K562 treated with DMSO at 1 percent for 48 hours (cell line): ENCODE data around the gene RAX. TPM values are rescaled to one million over a fixed set of nuclear protein-coding genes. Genes with fewer than 3 reads are reported as not detected.

ENCODE experiments used
- total RNA-seq: library from RNA; unstranded; fragments of 300-600 nt; gene quantifications from 2 replicates; pipeline ENCODE4 v1.2.3, GENCODE V29; 2022; ENCODE audit warnings: low replicate concordance; ENCODE audit errors: extremely low read depth

RAX gene
- total RNA-seq = not detected in 2 replicates

DNA sequence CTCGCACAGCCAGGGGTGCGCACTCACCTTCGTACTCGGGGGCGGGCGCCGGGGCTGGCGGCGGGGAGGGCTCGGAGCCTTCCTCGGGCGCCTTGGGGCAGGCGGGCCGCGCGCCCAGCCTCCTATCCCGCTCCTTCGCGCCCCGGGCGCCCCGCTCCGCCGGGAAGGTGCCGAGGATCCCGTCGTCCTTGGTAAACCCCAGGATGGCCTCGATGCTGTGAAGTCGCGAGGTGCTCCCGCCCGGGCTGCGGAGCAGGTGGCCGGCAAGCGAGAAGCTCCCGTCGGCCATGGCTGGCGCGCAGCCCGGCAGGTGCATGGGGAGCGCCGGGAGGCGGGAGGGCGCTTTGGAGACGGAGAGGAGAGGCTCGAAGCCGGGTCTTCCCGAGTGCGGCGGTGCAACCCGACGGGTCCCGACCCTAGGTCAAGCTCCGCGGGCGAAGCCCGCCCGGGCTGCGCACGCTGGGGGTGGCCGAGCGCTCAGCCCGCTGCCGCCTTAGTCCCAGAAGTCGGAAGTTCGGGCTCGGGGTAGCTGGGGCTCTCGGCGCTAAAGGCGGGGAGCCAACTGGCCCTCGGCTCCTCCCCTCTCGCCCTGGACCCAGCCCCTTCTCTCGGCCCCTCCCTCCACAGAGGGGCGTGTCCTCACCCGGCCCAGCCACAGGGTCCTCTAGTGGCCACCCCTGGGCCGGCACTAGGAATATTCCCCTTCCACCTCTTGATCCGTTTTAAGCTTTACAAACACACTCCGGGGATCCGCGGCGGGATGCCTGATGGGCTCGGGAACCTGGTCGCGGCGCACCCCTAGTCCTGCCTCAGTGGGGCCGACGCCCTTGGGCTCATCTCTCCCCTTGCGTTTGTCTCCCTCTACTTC, at the start of gene RAX:
TSS of gene RAX (minus strand) at position 564 of the 868 bp plus-strand sequence. CDS start at position 316, 248 bp downstream.

DNA sequence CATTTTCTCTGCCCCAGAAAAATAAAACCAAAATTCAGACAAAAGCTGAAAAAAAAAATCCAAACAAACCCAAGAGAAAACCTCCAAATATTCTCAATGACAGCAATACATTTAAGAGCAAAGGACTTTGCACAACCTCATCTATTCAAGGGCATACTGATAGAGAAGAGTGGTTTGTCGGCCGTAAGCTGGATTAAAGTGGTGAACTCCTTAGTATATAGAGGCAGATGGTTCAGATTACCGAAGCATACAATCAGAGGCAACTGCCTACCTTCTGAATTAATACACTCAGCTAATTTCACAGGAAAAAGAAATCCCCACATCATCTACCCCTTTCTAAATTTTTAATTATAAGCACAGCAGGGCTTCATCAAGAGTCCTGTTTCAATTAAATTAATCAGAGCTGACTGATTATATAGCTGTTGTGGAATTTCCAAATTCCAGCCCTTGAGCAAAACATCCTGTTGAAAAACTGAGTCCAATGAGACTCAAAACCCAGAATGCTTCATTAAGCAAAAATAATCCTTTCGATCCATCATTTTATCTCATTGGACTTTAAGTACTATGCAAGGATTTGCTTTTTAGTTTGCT, 45.3 kb upstream of the RAX start, which contains the start of gene CPLX4:
TSS of gene CPLX4 (minus strand) at position 190 of the 591 bp plus-strand sequence. CDS start at position 3, 187 bp downstream.

DNA sequence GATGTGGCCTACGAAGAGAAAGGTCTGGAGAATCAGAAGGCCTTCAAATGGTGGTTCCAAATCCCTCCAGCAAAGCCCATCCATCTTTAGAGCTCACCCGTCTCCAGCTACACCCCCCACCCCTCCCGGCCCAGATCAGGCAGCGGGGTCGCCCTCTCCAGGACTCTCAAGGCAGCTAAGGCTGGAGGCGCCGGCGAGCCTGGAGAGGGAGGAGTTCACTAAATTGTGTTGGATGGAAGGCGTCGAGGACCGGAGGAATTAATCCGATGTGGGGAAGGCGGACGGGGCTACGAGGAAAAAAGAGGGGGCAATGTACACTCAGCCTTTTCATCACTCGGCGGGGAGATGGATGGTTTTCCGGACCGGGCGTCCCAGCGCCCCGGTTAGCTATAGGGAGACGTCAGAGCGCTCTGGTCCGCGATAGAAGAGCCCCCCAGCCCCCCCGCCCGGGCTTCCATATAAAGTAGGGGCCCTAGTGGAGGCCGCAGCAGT, 53.5 kb downstream of the RAX start, which contains the start of gene GRP:
TSS of gene GRP (plus strand) at position 487 of the 492 bp plus-strand sequence. CDS start 108 bp downstream, outside the sequence.

Other genes with a start within 250 kb of the RAX start
- not detected in 2 replicates for gene SEC11C, start 133.6 kb downstream of the RAX start, total RNA-seq
- not detected in 2 replicates for gene GRP, start 53.3 kb downstream of the RAX start, total RNA-seq
- gene CPLX4, start 45.2 kb upstream of the RAX start, total RNA-seq = not detected in 2 replicates
- gene LMAN1, start 85.8 kb upstream of the RAX start, total RNA-seq = not detected in 2 replicates